HepG2 (cell line): ENCODE data around the gene POLA2. TPM values are rescaled to one million over a fixed set of nuclear protein-coding genes. Genes with fewer than 3 reads are reported as not detected.

Experiments
- ATAC-seq: fragments of 200-7000 bp; cut with Tn5 transposase; 3 replicates; pipeline ENCODE4 v1.9.1; 2020; ENCODE audit warnings: mild to moderate bottlenecking, moderate library complexity
- BruUV-seq: library from RNA; stranded (reverse); fragments of 400-500 nt; replicated peaks from 2 replicates; lab custom pipeline; 2021; lab: Mats Ljungman, UMichigan
- CTCF ChIA-PET: fragments of 300-600 bp; formaldehyde crosslinking; extraction: SDS; loops from one replicate; lab custom pipeline; 2021; ENCODE audit warnings: low total read pairs, inconsistent platforms, low intra/inter-chr PET ratio; lab: Yijun Ruan, JAX
- POLR2A ChIA-PET: fragments of 350-600 bp; sonication (Branson Sonifier 250); formaldehyde crosslinking; loops from one replicate; lab custom pipeline; 2020; ENCODE audit warnings: antibody characterized with exemption, inconsistent platforms; lab: Yijun Ruan, JAX
- DNase-seq: peaks from one replicate; pipeline ENCODE4 v3.0.0-alpha.2; 2015; ENCODE audit warnings: low spot score
- FAIRE-seq: peaks from 3 replicates; lab custom pipeline; 2011; peaks lifted over from hg19 to GRCh38; lab: Jason Lieb, UNC
- H2AFZ ChIP-seq: one replicate; pipeline ENCODE4 v1.6.1; 2011; ENCODE audit warnings: low read length, inconsistent platforms
- H3K27ac ChIP-seq: fragments of 300-600 bp; 3 replicates; pipeline ENCODE4 v1.8.0; 2011; ENCODE audit warnings: mixed run types, mild to moderate bottlenecking, mixed read lengths, low read length, inconsistent platforms; ENCODE audit not compliant: insufficient read depth; ENCODE audit errors: extremely low read length
- H3K27me3 ChIP-seq, 2 experiments: fragments of 200-600 bp in 1 of 2; 2 replicates in 1 of 2; 3 replicates in 1 of 2; pipeline versions ENCODE4 v1.6.0 to v1.8.0; 2011; ENCODE audit warnings: low read length in 2 of 2, mild to moderate bottlenecking in 2 of 2, moderate library complexity in 2 of 2, inconsistent platforms in 1 of 2; ENCODE audit not compliant: insufficient read depth in 2 of 2, control insufficient read depth in 1 of 2
- H3K36me3 ChIP-seq, 2 experiments: fragments of 200-600 bp in 1 of 2; replicated peaks in 1 of 2; 2 replicates in 1 of 2; 3 replicates in 1 of 2; pipeline versions ENCODE4 v1.5.1 to v1.8.0; 2011; ENCODE audit warnings: low read length in 2 of 2, inconsistent platforms in 1 of 2; ENCODE audit not compliant: insufficient read depth in 2 of 2, control insufficient read depth in 1 of 2
- H3K4me1 ChIP-seq: 2 replicates; pipeline ENCODE4 v1.5.1; 2012; ENCODE audit warnings: low read length, inconsistent platforms; ENCODE audit not compliant: insufficient read depth
- H3K4me2 ChIP-seq: 2 replicates; pipeline ENCODE4 v1.6.0; 2011; ENCODE audit warnings: low read depth, low read length, inconsistent platforms
- H3K4me3 ChIP-seq, 3 experiments: fragments of 200-600 bp in 1 of 3; sonication (generic), shearing (Covaris generic) in 1 of 3; replicated peaks in 1 of 3; 2 replicates each; pipeline ENCODE4 v1.5.1; 2011 to 2016; ENCODE audit warnings: low read length in 3 of 3, inconsistent platforms in 2 of 3, low read depth in 2 of 3, mild to moderate bottlenecking in 2 of 3, control low read depth in 1 of 3, mixed read lengths in 1 of 3; ENCODE audit not compliant: insufficient read depth in 1 of 3
- H3K79me2 ChIP-seq: one replicate; pipeline ENCODE4 v1.6.1; 2011; ENCODE audit warnings: low read length, inconsistent platforms; ENCODE audit not compliant: insufficient read depth
- H3K9ac ChIP-seq: 2 replicates; pipeline ENCODE4 v1.6.0; 2011; ENCODE audit warnings: mild to moderate bottlenecking, low read depth, low read length, inconsistent platforms; ENCODE audit not compliant: insufficient read depth
- H3K9me3 ChIP-seq: 2 replicates; pipeline ENCODE4 v1.5.1; 2012; ENCODE audit warnings: mild to moderate bottlenecking, low read length
- H4K20me1 ChIP-seq: 2 replicates; pipeline ENCODE4 v1.6.0; 2011; ENCODE audit warnings: inconsistent platforms, mild to moderate bottlenecking, low read length, moderate library complexity; ENCODE audit not compliant: insufficient read depth
- KAT7 ChIP-seq: IDR thresholded peaks from 2 replicates; pipeline ENCODE4 v1.6.1; 2018; ENCODE audit warnings: borderline replicate concordance, missing compliant biosample characterization
- RNF2 ChIP-seq: fragments of 450-650 bp; conservative IDR thresholded peaks from 2 replicates; pipeline ENCODE4 v1.6.1; 2016; ENCODE audit warnings: low read depth
- ZNF17 ChIP-seq: sonication (generic); formaldehyde crosslinking; IDR thresholded peaks from 2 replicates; pipeline ENCODE4 v1.5.0; 2020; ENCODE audit warnings: mild to moderate bottlenecking, missing genetic modification reagents
- ZNF512B ChIP-seq: sonication (generic); formaldehyde crosslinking; IDR thresholded peaks from 2 replicates; pipeline ENCODE4 v1.5.1; 2020; ENCODE audit warnings: missing genetic modification reagents, mild to moderate bottlenecking, borderline replicate concordance
- ZNF629 ChIP-seq: sonication (generic); formaldehyde crosslinking; conservative IDR thresholded peaks from 2 replicates; pipeline ENCODE4 v1.5.0; 2020; ENCODE audit warnings: missing genetic modification reagents
- ZNF670 ChIP-seq: sonication (generic); formaldehyde crosslinking; IDR thresholded peaks from 2 replicates; pipeline ENCODE4 v1.8.0; 2022; ENCODE audit warnings: mild to moderate bottlenecking, missing genetic modification reagents, borderline replicate concordance
- WGBS: methylation state at CpG from one replicate; pipeline ENCODE4 v1.1.6; 2017; ENCODE audit warnings: low lambda C conversion rate; 5-methylcytosine and 5-hydroxymethylcytosine counted together
- in situ Hi-C: cut with HindIII; loops from 2 replicates; pipeline ENCODE4 v1.10.0; 2017; ENCODE audit warnings: low pct_unique_long_range_greater_than_20kb; ENCODE audit not compliant: extremely low pct_ligation_motif_present
- intact Hi-C: fragments of 100-400 bp; cut with micrococcal nuclease; formaldehyde crosslinking; loops from one replicate; pipeline ENCODE4 v1.10.0; 2022; ENCODE audit not compliant: unreplicated experiment
- polyA plus RNA-seq, 8 experiments: library from polyadenylated mRNA; depleted of rRNA in 3 of 8; stranded (reverse) in 7 of 8; unstranded in 1 of 8; fragments of >200 nt; fragmentation: Illumina TruSeq in 4 of 8; extraction: Trizol in 4 of 8; gene quantifications; 2 replicates each; pipeline versions ENCODE4 v1.2.1 to v1.2.3, GENCODE V29; 2011 to 2016; ENCODE audit warnings: low read depth in 4 of 8, missing spikeins in 1 of 8, mixed read lengths in 1 of 8; ENCODE audit not compliant: insufficient read depth in 1 of 8
- total RNA-seq, 5 experiments: library from RNA; depleted of rRNA; stranded (reverse); fragments of >200 nt; fragmentation: Illumina TruSeq; extraction: Trizol; gene quantifications; 2 replicates each; pipeline ENCODE4 v1.2.3, GENCODE V29; 2016; ENCODE audit warnings: low read depth in 1 of 5

POLA2 gene
- total and polyA plus RNA-seq, 2 of the 13 experiments (the other 11 are each of a cell fraction or from before 2014, with no cell fraction given) = 9.7 to 15.6 TPM

DNA sequence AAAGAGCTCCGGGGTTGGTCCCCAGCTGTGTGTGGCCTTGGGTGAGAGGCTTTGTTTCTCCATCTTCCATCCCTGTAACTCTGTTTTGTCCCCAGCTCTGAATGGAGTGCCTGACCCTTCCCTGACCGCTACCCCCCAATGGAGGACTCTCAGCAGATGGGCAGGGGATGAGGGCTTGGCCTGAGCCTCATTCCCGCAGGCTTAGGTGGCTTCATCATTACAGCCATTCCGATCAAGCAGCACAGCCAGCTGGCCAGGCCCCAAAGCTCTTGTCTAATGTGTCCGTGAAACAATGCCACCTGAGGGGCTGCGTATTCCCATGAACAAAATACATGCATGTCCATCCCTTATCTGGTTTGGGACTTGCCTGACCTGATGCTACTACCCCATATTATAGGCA, 49.0 kb downstream of the POLA2 start (continued):
- TF ChIP-seq ZNF512B (CRISPR knock-in tag) = no peak
- no peak for TF ChIP-seq ZNF17 (CRISPR knock-in tag)
- TF ChIP-seq RNF2 = no peak
- no peak for TF ChIP-seq KAT7

- peaks cover 72% of the 10 kb centered on the region for H3K4me1 ChIP-seq
- no peak overlapping the region for H3K4me2 ChIP-seq
- TF ChIP-seq ZNF629 (CRISPR knock-in tag) (peak; percentile 61), ZNF670 (no peak)
- no peak for ATAC-seq
- H3K27me3 ChIP-seq = no peaks in the 10 kb centered on the region
- no peak for FAIRE-seq
- H3K79me2 ChIP-seq = peaks cover 10% of the 10 kb centered on the region
- BruUV-seq = no TSS peak
- POLR2A ChIA-PET = interaction anchor here (0.9 to 2.9 kb wide), 6 partner anchors 9 to 36 kb away, joined by 3 to 23 read pairs (median 4); partner anchors contain the start of gene DPF2
- peaks cover 6% of the 10 kb centered on the region; the same call in 1 of the 2 replicates for H4K20me1 ChIP-seq
- H3K4me3 ChIP-seq = no peak overlapping the region
- CTCF ChIA-PET = no interaction called here
- H2AFZ ChIP-seq = no peak overlapping the region
- no peak overlapping the region for H3K9ac ChIP-seq
- no peaks in the 10 kb centered on the region for H3K36me3 ChIP-seq
- no peaks in the 10 kb centered on the region for H3K9me3 ChIP-seq
- in situ Hi-C loops = no loop called here
- 80% methylated on average over 5 of the region's 5 CpGs for WGBS
- intact Hi-C loops = no loop called here
- no peak overlapping the region for H3K27ac ChIP-seq
- DNase-seq = no peak
Observed at GRCh38 chr11:65311170-65311678, 49.5 kb downstream of the POLA2 start.
